PC-9 (cell line): Measurements from ENCODE around the gene CASKIN1.

Experiments
- EZH2 ChIP-seq: fragments of 200-600 bp; sonication (generic); IDR thresholded peaks from 2 replicates; pipeline ENCODE4 v1.8.0; 2017; ENCODE audit warnings: antibody characterized with exemption, low read depth
- TF ChIP-seq, protein P1 (sequence below): fragments of 200-600 bp; sonication (generic); conservative IDR thresholded peaks from 2 replicates; pipeline ENCODE4 v1.6.1; 2017; ENCODE audit warnings: mixed run types, antibody characterized with exemption, mild to moderate bottlenecking, moderate library complexity

DNA sequence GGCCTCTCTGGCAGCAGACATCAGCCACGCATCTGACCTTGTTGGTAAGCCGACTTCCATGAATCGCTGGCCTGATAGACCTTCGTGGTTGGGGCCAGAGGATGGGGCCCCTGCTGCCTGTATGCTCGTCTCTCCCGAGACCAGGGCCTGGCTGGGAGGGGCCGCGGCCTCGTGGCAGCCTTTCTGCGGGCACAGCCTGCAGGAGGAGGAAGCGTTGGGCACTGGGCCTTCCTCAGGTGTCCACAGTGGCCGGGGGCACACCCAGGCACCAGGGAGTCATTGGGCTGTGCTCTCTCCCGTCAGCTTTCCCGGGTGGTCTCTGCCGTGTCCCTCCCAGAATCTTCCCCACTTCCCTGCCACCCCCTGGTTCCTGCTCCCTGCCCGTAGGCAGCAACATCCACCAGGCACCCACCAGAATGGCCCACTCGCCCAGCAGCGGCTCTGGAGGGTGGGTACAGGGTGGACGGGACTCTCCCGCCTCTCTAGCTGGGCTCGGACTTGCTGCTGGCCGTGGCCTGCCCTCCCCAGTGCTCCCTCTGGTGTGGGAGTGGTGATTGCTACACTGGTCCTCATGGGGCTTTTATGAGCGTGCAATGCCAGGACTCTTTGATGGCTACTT lies 33.3 kb upstream of the CASKIN1 start:
- TF ChIP-seq, protein P1, sequence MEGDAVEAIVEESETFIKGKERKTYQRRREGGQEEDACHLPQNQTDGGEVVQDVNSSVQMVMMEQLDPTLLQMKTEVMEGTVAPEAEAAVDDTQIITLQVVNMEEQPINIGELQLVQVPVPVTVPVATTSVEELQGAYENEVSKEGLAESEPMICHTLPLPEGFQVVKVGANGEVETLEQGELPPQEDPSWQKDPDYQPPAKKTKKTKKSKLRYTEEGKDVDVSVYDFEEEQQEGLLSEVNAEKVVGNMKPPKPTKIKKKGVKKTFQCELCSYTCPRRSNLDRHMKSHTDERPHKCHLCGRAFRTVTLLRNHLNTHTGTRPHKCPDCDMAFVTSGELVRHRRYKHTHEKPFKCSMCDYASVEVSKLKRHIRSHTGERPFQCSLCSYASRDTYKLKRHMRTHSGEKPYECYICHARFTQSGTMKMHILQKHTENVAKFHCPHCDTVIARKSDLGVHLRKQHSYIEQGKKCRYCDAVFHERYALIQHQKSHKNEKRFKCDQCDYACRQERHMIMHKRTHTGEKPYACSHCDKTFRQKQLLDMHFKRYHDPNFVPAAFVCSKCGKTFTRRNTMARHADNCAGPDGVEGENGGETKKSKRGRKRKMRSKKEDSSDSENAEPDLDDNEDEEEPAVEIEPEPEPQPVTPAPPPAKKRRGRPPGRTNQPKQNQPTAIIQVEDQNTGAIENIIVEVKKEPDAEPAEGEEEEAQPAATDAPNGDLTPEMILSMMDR: no peak
- TF ChIP-seq EZH2: no peak
